CD4-positive, alpha-beta T cell treated with Interleukin-21 for 1 hour (primary cell): ENCODE data around the gene SLC25A25.
A peak's percentile ranks its signal among the peaks of the same experiment; 100 is the strongest.
"Not testable (repeated sequence)": the region's sequence is repeated elsewhere in the genome, so short reads cannot be mapped to it uniquely, and the experiment has no call there.

ENCODE experiments used
- DNase-seq: peaks from one replicate; pipeline ENCODE4 v3.0.0-alpha.2; 2020

Gene SLC25A25

DNA sequence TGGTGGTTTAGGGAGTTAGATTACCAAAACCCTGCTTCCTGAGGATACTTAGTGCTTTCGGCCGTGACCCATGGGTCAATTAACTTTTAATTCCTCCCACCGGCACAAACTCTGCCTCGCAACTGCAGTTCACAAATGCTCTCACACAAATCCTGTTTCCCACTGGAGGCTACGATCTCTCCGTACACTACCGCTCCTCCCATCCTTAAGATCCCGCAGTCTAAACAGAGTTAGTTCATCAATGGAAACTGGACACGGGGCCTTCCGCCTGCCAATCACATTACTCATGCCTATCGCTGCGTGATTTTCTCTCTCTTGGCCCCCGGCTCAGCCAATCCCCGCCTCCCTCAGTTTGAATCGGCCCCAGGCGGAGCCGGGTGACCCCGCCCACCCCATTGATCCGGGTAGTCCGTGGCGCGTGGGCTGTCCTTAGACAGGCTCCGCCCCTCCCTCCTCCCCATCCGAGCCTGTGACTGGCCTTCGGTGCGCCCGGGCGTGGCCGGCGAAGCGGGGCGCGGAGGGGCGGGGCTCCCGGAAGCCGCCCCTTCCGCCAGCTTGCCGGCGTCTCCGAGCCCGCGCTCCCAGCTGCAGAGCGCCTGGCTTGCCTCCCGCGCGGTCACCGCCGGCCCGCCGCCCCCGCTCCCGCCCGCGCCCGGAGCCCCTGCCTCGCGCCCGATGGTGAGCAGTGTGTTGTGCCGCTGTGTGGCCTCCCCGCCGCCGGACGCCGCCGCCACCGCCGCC is at the start of gene SLC25A25:
TSS of gene SLC25A25 (plus strand) at position 588 of the 741 bp plus-strand sequence. CDS start at position 676, 88 bp downstream.
- peak; percentile 100 for DNase-seq

GRCh38 chr9:128020692-128021091 is 47.3 kb upstream of the SLC25A25 start:
- DNase-seq = no peak

DNA sequence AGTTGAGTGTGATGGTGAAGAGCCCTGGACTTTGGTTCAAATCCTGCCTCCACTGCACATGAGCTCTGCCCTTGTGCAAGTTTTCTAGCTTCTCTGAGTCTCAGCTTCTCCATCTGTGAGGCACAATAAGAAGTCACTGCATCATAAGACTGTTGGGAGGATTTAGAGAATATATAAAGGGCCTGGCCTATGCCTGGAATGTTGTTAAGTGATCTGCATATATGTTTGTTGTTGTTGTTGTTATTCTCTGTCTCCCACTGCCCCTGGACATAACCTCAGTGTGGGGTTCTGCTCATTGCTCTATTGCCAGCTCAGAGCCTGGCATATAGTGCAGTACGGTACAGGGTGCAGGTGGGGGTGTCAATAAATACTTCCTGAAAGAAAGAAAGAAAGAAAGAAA is 46.9 kb upstream of the SLC25A25 start:
- DNase-seq = no peak

- no peak for DNase-seq
These were observed 45.1 kb upstream of the SLC25A25 start for GRCh38 chr9:128022886-128023285.

- not testable (repeated sequence) for DNase-seq
These were observed 44.4 kb upstream of the SLC25A25 start for GRCh38 chr9:128023671-128024070.

DNA sequence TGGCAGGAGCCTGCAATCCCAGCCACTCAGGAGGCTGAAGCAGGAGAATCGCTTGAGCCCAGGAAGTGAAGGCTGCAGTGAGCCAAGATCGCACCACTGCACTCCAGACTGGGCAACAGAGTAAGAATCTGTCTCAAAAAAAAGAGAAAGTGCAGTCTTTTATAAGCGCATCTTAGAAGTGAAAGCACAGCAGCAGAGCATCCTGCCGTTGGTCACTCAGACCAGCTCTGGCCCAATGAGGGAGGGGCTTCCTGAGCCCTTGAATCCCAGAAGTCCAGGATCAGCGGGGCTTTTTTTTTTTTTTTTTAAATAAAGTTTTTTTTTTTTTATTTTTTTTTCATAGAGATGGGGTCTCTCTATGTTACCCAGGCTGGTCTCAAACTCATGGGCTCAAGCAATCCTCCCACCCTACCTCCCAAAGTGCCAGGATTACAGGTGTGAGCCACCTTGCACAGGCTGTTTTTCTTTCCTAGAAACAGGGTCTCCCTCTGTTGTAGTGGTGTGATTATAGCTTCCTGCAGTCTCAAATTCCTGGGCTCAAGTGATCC is 43.2 kb upstream of the SLC25A25 start:
- DNase-seq = no peak

DNA sequence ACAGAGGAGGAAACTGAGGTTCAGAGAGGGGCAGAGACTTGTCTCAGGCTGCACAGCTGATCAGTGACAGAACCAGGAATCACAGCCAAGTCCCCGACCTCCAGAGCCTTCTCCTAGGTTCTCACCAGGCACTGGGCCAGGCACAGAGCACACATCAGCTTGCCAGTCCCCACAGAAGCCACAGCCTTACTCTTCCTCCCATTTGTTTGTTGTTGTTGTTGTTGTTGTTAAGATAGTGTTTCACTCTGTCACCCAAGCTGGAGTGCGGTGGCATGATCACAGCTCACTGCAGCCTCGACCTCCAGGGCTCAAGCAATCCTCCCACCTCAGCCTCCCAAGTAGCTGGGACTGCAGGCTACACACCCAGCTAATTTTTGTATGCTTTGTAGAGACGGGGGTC is 42.3 kb upstream of the SLC25A25 start:
- DNase-seq = no peak

GRCh38 chr9:128026255-128026772 is 41.7 kb upstream of the SLC25A25 start:
- DNase-seq = peak; percentile 91

- DNase-seq = peak; percentile 63
These were observed 41.1 kb upstream of the SLC25A25 start for GRCh38 chr9:128026773-128027541.

GRCh38 chr9:128027705-128028104 is 40.3 kb upstream of the SLC25A25 start:
- no peak for DNase-seq

DNA sequence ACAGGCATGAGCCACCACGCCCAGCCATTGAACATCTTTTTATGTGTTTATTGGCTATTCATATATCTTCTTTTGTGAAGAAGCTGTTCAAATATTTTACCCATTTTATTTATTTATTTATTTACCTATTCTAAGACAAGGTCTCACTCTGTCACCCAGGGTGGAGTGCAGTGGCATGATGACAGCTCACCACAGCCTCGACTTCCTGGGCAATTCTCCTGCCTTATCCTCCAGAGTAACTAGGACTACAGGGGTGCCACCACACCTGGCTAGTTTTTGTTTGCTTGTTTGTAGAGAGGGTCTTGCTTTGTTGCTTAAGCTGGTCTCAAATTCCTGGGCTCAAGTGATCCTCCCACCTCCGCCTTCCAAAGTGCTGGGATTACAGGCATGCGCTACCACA is 34.4 kb upstream of the SLC25A25 start:
- DNase-seq = no peak

DNA sequence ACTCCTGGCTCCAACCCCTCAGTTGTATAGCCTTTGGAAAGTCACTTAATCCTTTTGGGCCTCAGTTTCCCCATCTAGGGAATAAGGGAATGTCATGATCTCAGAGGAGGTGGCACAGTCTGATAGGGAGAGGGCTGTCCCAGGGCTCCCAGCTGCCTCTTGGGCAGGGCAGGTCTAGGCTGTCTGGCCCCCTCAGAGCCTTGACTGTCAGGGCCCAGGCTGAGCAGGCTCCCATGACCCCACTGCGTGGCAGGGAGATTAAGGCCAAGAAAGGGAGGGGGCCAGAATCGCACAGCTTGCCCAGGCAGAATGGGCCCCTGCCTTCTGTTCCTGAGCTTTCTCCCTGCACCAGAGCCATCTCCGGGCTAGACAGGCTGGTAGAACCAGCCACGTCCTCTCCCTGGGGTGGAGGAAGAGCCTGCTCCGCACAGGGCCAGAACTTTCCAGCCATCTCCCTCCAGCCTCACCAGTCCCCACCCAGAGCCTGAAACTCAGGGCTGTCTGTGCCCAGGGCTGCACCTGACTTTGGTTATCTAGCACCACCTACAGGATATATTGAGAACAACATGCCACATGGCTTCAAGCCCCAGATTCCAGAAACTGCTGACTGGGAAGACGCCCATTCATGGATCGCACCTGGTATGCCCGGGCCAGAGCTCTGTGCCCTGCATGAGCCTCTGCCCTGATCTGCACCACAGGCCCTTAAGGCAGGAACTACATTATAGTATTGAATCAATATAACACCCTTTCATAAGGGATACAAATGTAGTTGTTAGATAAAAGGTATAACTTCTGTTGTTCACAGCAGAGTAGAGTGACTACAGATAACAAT is 33.0 kb upstream of the SLC25A25 start:
- DNase-seq = peak; percentile 85

DNA sequence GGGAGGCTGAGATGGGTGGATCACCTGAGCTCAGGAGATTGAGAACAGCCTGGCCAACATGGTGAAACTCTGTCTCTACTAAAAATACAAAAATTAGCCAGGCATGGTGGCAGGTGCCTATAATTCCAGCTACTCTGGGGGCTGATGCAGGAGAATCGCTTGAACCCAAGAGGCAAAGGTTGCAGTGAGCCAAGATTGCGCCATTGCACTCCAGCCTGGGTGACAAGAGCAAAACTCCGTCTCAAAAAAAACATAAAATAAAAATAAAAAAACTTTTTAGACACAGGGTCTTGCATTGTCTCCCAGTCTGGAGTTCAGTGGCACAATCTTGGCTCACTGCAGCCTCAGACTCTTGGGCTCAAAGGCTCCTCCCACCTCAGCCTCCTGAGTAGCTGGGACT is 31.5 kb upstream of the SLC25A25 start:
- DNase-seq = not testable (repeated sequence)

- not testable (repeated sequence) for DNase-seq
These were observed 27.2 kb upstream of the SLC25A25 start for GRCh38 chr9:128040783-128041182.

- DNase-seq = no peak
These were observed 26.0 kb upstream of the SLC25A25 start for GRCh38 chr9:128042043-128042442.

DNA sequence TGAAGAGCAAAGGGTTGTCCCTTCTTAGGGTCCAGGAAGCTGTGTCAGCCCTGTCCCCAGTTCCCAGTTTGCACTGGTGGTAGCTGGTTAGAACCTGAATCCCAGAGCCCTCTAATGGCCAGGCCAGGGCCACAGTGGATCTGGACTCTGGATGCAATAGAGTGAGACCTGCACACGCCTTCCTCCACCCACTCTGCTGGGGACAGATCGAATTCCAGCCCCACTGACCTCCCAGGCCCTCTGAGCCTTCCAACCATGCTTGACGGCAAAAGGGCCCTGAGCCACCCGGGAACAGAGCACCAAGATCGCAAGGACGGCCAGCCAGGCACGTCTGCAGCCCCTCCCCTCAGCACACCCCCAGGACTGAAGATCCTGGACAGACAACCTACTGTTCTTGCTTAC is 24.6 kb upstream of the SLC25A25 start:
- DNase-seq = no peak

GRCh38 chr9:128045409-128045808 is 22.6 kb upstream of the SLC25A25 start:
- DNase-seq = not testable (repeated sequence)

- no peak for DNase-seq
These were observed 22.2 kb upstream of the SLC25A25 start for GRCh38 chr9:128045831-128046230.

DNA sequence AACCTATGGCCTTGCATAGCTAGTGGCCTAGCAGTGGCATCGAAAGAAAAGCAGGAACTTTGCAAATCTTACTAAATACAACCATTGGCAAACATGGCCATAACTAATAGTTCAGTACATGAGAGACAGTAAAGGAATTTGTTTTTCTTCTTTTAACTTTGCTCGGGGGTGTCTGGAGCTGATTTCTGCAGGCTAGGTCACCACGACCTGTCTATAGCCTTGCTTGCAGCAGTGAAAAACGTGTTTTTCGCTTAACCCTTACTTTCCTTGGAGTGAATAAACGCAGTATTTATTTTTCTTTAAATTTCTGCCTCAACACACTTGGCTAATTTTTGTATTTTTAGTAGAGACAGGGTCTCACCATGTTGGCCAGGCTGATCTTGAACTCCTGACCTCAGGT is 20.8 kb upstream of the SLC25A25 start:
- no peak for DNase-seq

DNA sequence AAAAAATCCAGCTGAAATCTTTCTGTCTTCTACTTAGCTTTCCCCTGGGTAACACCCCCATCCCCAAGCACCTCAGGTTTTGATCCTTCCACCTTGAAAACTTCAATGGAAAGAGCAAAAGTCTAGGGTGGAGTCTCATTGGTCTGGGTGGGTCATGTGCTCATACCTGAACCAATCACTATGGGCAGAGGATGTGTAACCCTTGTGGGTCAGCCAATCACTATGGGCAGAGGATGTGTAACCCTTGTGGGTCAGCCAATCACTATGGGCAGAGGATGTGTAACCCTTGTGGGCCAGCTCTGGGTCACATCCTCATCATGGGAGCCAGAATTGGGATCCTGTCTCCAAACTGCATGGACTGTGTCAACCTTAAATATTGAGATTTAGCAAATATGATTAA is 19.4 kb upstream of the SLC25A25 start:
- no peak for DNase-seq

- no peak for DNase-seq
These were observed 18.2 kb upstream of the SLC25A25 start for GRCh38 chr9:128049843-128050242.

DNA sequence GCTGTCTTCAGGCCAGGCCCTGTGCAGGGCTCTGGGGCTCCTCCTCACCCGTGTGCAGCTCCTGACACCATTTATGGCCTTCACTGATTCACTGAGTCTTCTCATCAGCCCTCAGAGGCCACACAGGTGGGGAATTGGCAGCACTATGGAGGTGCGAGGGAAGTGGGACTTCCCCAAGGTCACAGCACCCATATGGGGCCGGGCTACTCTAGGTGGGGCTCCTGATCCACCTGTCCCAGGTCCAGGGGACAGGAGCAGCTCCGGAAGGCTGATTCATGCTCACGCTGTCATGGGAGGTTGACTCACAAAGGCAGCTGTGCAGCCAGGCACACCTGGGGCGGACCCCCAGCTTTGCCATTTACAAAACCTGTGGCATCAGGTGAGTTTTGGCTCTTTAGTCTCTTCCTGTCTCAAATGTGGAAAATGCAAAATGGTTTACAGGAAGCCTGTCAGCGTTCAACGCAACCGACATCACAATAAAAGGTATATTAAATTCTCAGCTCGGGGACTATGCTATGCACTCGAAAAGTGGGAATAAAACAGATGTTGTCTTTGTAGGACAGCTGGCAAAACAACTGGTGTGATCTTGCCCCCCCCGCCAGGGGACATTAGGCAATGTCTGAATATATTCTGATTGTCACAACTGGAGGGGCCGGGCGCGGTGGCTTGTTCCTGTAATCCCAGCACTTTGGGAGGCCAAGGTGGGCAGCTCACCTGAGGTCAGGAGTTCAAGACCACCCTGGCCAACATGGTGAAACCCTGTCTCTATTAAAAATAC is 15.9 kb upstream of the SLC25A25 start:
- DNase-seq = no peak
